HG02981 (cell line): Measurements from ENCODE around the gene CCDC7.
"Not testable (repeated sequence)": the region's sequence is repeated elsewhere in the genome, so short reads cannot be mapped to it uniquely, and the experiment has no call there.

Experiments
- ATAC-seq: cut with Tn5 transposase; IDR thresholded peaks from one replicate; pipeline ENCODE4 v1.9.1; 2021; ENCODE audit warnings: mild to moderate bottlenecking, moderate library complexity; ENCODE audit not compliant: unreplicated experiment

The CCDC7 gene

DNA sequence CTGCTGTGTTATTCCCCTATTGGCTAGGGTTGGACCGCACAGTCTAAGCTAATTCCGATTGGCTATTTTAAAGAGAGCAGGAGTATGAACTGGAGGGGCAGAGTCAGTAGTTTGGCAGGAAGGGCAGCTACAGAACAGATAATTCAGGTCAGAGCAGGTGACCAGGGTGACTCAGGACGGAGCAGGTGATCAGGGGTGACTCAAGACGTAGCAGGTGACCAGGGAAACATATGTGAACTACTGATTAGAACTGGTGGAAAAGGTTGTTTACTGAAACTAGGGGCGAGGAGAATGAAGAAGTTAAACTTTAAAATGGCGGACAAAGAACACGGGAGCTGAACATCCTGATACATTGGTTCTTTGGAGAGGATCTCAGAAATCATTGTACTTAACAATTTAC lies 102.3 kb downstream of the CCDC7 start:
- ATAC-seq = no peak

DNA sequence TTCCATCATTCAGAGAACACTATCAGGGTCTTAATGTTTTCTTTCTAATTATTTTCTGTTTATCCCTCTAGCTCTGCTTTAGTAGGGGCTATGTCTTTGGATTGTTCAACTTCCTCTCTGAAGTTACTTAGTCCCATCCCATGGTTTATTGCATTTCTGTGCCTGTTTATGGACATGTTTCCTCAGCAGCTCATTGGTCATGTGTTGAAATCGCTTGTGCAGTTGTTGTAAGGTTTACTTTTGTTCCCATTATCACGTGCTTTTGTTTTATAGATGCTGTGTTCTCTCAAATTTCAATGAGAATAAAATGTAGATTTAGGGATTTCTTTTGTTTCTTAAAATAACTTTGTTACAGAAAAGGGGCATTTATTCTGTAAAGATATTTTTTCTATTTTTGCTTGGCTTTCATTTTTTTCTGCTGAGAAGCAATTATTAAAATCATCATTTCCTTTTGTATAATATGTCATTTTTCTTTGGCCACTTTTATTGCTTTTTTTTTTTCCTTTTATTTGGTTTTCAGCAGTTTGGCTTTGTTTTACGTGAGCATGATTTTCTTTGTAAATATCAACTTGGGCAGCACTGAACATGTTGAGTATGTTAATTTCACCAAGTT lies 110.9 kb downstream of the CCDC7 start:
- ATAC-seq = no peak

DNA sequence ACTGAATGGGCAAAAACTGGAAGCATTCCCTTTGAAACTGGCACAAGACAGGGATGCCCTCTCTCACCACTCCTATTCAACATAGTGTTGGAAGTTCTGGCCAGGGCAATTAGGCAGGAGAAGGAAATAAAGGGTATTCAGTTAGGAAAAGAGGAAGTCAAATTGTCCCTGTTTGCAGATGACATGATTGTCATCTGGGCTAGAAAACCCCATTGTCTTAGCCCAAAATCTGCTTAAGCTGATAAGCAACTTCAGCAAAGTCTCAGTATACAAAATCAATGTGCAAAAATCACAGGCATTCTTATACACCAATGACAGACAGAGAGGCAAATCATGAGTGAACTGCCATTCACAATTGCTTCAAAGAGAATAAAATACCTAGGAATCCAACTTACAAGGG lies 116.8 kb downstream of the CCDC7 start:
- ATAC-seq = not testable (repeated sequence)

DNA sequence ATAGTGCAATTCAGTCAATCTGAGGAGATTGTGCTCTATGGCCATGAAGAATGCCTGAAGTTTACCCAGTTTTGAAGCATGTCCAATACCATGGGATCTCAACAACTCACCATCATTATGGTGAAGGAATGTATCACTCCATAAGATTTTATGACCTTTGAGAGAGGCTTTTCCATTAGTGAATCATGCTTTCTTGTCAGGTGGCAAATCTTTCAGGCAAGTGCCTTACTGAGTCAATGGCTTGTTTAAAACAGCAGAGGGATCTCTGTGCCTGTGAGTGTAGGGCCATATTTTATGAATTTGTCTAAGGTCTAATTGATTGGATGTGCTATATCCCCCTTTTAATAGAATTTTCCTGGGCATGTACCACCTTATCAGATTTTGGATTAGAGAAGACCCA lies 131.5 kb downstream of the CCDC7 start:
- ATAC-seq = no peak

DNA sequence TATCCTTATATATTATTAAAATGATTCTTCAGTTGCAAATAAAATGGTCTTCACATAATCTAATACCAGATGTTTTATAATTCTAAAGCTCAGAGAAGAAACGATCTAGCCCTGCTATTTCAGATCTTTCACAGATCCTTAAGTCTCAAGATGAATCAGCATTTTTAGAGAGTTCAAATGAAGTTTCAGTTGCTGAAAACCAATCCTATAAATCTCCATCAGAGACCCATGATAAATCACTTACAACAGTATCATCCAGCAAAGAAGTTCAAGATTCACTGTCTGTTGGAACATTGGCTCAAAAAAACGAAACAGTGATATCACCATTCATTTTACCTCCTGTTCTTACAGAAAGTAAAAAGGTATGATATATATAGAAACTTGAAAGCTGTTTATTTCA lies 137.0 kb downstream of the CCDC7 start:
- no peak for ATAC-seq

DNA sequence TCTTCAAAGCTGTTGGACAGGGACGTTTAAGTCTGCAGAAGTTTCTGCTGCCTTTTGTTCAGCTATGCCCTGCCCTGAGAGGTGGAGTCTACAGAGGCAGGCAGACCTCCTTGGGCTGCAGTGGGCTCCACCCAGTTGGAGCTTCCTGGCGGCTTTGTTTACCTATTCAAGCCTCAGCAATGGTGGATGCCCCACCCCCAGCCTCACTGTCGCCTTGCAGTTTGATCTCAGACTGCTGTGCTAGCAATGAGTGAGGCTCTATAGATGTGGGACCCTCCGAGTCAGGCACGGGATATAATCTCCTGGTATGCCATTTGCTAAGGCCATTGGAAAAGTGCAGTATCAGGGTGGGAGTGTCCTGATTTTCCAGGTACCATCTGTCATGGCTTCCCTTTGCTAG lies 152.1 kb downstream of the CCDC7 start:
- ATAC-seq = not testable (repeated sequence)

DNA sequence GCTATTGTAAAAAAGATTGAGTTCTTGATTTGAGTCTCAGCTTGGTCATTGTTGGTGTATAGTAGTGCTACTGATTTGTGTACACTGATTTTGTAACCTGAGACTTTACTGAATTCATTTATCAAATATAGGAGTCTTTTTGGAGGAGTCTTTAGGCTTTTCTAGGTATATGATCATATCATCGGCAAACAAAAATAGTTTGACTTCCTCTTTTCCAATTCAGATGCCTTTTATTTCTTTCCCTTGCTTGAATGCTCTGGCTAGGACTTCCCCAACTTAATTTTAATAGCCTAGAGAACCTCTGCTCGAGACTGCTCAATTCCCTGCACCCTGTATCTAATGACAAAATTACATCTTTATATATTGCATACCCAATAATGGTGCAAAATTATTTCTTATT lies 154.4 kb downstream of the CCDC7 start:
- no peak for ATAC-seq

DNA sequence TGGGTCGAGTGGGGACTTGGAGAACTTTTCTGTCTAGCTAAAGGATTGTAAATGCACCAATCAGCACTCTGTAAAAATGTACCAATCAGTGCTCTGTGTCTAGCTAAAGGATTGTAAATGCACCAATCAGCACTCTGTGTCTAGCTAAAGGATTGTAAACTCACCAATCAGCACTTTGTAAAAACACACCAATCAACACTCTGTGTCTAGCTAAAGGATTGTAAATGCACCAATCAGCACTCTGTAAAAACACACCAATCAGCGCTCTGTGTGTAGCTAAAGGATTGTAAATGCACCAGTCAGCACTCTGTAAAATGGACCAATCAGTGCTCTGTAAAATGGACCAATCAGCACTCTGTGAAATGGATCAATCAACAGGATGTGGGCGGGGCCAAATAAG lies 155.6 kb downstream of the CCDC7 start:
- ATAC-seq = not testable (repeated sequence)

DNA sequence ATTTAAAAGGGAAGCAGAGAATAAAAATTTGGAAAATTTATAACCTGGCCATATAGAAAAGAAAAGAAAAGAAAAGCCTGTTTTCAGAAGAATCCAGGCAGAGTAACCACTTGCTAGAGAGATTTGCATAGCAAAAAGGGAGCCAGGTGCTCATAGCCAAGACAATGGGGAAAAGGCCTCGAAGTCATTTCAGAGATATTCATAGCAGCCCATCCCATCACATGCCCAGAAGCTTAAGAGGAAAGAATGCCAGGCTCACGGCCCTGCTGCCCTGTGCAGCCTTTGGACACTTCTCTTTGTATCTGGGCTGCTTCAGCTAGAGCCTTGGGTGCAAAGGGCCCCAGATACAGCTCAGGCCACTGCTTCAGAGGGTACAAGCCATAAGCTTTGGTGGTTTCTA lies 159.8 kb downstream of the CCDC7 start:
- no peak for ATAC-seq

DNA sequence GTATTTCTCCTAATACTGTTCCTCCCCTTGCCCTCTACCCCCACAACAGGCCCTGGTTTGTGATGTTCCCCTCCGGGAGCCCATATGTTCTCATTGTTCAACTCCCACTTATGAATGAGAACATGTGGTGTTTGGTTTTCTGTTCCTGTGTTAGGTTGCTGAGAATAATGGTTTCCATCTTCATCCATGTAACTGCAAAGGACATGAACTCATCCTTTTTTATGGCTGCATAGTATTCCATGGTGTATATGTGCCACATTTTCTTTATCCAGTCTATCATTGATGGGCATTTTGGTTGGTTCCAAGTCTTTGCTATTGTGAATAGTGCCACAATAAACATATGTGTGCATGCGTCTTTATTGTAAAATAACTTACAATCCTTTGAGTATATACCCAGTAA lies 164.6 kb downstream of the CCDC7 start:
- ATAC-seq = not testable (repeated sequence)

DNA sequence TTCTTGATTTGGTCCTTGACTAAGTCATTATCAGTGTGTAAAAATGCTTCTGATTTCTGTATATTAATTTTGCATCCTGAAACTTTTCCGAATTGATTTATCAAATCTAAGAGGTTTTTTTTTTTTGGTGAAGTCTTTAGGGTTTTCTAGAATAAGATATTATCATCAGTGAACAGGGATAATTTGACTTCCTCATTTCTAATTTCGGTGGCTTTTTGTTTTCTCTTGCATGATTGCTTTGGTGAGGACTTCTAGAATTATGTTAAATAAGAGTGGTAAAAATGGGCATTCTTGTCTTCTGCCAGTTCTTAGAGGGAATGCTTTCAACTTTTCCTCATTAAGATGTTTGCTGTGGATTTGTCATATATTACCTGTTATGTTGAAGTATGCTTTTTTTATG lies 170.5 kb downstream of the CCDC7 start:
- ATAC-seq = no peak

DNA sequence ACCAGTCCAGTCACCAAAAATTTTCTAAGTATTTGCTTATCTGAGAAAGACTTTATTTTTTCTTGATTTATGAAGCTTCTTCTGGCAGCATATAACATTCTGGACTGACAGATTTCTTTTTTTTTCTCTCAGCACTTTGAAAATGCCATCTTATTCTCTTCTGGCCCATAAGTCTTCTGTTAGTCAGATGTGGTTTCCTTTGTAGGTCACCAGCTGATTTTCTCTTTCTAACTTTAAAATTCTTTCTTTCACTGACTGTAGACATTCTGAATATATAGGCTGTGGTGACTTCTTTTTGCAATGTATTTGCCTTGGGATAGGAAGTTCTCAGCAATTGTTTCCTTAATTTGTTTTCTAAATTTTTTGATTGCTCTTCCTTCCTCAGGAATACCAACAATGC lies 172.5 kb downstream of the CCDC7 start:
- no peak for ATAC-seq

DNA sequence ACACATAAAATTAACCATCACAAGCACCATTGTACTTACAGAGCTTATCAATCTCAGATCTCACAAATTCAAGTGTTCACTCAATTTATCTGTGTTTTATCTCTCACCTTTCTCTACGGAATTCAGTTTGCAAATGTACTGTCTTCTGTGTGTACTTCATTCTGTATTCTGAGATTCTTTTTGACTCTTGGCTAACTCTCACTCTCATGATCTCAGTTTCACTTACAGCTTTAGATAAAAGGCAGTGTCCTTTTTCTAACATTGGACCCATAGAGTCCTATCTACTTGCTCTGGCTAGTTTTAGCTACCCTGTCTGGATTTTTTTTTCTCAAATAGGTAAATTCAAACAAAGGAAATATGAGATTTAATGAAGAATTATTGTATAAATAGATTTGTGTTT lies 176.0 kb downstream of the CCDC7 start:
- ATAC-seq = no peak

DNA sequence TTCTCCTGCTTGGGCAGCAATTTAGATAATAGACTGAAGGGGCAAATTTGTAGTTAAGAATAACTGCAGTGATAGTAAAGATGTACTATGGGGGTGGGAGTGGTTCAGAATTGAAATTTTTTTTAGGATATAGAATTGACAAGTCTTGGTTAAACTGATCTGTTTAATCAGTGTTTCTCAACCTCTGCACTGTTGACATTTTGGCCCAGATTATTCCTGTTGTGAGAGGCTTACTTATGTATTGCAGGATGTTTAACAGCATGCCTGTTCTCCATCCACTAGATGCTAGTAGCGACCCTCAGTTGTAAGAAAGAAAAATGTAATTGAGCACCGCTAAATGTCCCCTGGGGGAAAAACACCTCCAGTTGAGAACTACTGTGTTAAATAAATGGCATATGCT lies 176.5 kb downstream of the CCDC7 start:
- ATAC-seq = no peak

DNA sequence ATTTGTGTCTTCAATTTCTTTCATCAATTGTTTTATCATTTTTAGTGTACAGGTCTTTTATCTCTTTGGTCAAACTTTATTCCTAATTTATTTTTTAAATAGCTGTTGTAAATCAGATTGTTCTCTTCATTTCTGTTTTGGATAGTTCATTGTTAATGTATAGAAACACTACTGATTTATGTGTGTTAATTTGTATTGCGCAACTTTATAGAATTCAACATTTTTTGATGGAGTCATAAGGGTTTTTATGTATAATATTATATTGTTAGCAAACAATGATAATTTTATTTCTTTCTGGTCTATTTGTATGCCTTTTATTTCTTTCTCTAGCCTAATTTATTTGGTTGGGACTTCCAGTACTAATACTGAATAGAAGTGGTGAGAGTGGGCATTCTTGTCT lies 181.2 kb downstream of the CCDC7 start:
- no peak for ATAC-seq

DNA sequence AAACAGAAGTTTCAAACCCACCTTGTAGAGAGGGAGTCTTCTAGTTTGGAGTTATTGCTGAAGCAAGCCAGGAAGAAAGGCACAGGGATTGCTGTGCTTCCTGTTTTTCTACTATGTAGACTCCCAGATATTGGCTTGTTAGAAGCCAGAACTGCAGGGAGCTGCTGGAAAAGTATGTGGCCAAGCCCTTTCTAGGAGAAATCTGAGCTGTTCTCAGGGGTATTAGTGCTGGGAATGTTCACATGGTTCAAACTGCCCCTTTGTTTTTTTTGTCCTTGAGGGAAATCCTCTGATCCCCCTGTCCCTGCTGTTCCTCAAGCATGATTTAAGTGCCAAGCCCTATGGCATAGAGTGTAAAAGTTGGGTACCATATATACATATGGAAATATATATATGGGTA lies 184.0 kb downstream of the CCDC7 start:
- no peak for ATAC-seq

DNA sequence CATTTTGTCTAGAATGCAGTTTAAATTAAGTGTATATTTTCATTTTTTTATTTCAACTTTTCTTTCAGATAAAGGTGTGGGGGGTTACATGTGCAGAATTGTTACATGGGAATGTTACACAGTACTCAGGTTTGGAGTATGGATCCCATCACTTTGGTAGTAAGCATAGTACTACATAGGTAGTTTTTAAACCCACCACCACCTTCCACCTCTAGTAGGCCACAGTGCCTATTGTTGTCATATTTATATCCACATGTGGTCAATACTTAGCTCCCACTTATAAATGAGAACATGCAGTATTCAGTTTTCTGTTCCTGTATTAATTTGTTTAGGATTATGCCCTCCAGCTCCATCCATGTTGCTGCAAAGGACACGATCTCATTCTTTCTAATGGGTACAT lies 200.6 kb downstream of the CCDC7 start:
- ATAC-seq = no peak

DNA sequence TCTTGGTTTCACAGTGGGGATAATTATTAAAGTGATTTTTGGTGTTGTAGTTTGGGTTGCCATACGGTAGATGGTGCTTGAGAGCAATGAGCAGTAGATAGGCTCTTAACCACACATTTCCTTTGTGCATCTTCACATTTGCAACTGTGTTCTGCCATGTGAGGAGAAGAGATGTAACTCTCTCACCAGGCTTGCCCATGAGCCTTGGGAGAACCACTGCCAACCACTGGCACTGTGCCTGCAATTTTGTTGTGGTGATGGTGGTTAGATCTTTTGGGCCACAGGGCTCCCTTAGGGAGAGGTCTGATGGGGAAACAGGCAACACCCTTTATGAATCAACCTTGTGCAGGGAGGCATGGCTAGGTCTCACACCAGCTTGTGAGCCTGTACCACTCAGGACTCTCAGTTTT lies 204.3 kb downstream of the CCDC7 start:
- ATAC-seq = peak; percentile 68

DNA sequence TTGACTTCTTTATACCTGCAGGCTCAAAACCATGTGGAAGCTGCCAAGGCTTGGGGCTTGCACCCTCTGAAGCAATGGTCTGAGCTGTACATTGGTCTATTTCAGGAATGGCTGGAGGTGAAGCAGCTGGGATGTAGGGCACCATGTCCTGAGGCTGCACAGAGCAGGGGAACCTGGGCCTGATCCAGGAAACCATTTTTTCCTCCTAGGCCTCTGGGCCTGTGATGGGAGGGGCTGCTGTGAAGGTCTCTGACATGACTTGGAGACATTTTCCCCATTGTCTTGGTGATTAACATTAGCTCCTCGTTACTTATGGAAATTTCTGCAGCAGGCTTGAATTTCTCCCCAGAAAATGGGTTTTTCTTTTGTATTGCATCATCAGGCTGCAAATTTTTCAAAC lies 211.5 kb downstream of the CCDC7 start:
- not testable (repeated sequence) for ATAC-seq

DNA sequence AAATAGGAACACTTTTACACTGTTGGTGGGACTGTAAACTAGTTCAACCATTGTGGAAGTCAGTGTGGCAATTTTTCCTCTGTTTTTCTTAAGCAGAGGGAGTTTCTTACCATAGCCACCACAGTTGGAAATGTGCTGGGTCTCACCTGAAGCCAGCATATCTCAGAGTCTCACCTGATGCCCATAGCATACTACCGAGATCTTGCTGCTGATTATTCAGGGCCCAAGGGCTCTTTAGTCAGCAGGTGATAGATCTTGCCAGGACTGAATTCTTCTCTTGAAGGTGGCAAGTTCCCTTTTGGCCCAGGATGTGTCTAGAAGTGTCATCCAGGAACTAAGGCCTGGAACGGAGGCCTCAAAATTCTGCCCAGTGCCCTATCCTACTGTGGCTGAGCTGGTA lies 215.4 kb downstream of the CCDC7 start:
- ATAC-seq = no peak

DNA sequence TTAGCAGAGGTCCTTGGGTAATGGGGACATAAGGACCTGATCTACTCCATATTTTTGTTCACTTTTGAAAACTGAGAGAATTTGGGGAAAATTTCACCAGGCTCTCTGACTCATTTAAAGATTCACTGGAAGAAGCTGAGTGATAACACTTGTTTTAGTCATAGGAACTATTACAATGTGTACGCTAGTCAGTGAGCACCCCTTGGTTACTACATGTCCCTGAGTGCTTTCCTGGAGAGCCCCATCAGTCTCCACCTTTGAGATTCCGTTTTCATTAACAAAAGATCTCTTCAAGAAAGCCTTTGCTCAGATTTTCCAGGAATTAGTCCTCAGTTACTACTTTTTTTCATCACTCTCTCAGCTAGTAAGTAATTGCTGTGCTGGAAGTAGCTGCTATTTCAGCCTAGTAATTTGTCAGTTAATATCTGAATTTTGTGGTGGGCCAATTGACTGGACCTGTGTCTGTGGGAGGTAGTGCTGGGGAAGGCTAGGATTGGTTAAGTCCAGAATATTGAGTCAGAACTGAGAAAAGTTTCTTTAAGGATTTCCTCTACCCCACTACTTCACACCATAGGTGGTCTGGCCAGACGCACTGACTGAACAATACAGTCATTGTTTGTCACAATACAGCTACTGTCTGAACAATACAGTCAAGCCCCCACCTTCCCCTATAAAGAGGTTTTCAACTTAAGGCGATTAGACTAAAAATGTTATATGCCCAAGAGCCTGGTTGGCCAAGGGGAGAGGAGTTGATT lies 235.0 kb downstream of the CCDC7 start:
- ATAC-seq = no peak

DNA sequence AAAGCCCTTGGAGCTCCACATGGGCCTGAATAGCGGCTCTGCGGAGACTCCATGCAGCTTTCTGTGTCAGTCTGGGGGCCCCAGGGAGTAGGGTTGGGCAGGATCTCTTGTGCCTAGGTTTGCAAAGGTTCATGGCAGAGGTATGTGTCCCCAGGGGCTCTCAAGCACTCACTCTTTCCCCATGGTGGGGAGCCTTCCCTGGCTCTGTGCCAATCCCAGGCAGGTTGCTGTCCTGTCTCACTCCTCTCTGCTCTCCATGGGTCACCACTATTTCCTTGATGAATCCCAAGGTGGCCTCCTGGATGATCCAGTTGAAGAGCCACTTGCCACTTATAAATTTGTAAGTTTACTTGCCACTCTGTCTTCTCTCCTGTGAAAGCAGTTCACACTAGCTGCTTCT lies 238.4 kb downstream of the CCDC7 start:
- no peak for ATAC-seq

DNA sequence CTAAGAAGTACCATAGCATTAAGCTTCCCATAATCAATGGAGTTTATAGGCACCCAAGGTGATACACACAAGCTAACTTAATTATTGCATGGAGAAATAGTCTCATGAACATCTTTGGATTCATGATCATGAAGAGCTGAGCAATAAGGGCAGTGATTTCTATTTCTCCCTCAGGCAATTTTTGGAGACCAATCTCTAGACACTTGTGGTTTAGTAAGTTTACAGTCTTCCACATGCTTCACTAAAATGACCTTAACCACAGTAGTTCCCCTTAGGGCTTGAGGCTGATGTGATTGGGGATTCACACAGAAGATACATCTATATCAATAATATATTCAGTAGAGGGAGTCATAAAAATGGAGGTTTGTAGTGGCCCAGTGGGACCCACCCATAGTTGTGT lies 241.2 kb downstream of the CCDC7 start:
- ATAC-seq = no peak
